ENCODE data around the gene TBPL1. TPM values are rescaled to one million over a fixed set of nuclear protein-coding genes. Genes with fewer than 3 reads are reported as not detected.

Gene TBPL1
- total and polyA plus RNA-seq, 10 of the 15 experiments (the other 5 are each of a cell fraction or from before 2014, with no cell fraction given), result 34.6 to 71.2 (median 43.0) TPM

DNA sequence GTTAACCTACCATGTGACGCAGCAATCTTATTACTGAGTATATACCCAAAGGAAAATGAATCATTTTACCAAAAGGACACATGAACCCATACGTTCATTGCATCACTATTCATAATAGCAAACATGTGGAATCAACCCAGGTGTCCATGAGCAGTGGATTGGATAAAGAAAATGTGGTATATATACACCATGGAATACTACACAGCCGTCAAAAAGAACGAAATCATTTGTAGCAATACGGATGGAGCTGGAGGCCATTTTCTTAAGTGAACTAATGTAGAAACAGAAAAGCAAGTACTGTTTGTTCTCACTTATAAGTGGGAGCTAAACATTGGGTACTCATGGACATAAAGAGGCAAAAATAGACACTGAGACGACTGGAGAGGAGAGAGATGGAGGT, 44.2 kb downstream of the TBPL1 start:
- ChIA-PET RAD21 (ENCODE audit: unreplicated experiment) (no interaction called here), SMC1A (ENCODE audit: uncharacterized antibody, unreplicated experiment) (interaction anchor here (1.4 kb wide), 1 partner anchor 10 kb away, joined by 4 read pairs; no protein-coding TSS in a partner anchor), POLR2A (no interaction called here), CTCF (interaction anchor here (1.2 kb wide), 1 partner anchor 24 kb away, joined by 3 read pairs; no protein-coding TSS in a partner anchor)
- H3K27me3 ChIP-seq (replicated peaks in 1 of 2; ENCODE audit: control insufficient read depth in 2 of 2, insufficient read depth in 2 of 2, low read length in 1 of 2), result no peaks in the 10 kb centered on the region
- ATAC-seq (no peak), DNase-seq (ENCODE audit: low read depth, low spot score) (no peak), FAIRE-seq (no peak)
- no peaks in the 10 kb centered on the region for H4K20me1 ChIP-seq (ENCODE audit: control insufficient read depth, insufficient read depth)
- in situ Hi-C loops (cut with MboI) (no loop called here), intact Hi-C loops (cut with micrococcal nuclease; ENCODE audit: unreplicated experiment) (no loop called here)
- H3K36me3 ChIP-seq (ENCODE audit: control insufficient read depth in 2 of 2, insufficient read depth in 2 of 2, low read length in 1 of 2), result no peaks in the 10 kb centered on the region
- TF ChIP-seq NR2C2 (IDR thresholded peaks at IDR 0.05; ENCODE audit: borderline replicate concordance, control insufficient read depth, insufficient read length, low read depth), result no peak
- TF ChIP-seq HDAC6 (IDR thresholded peaks at IDR 0.05; ENCODE audit: unreplicated experiment), result no peak
- no peak for TF ChIP-seq ESRRA (IDR thresholded peaks at IDR 0.05; ENCODE audit: low read length)
- no peak for TF ChIP-seq ZNF217 (IDR thresholded peaks at IDR 0.05)
- TF ChIP-seq RBBP5 (conservative IDR thresholded peaks at IDR 0.05), result no peak
- TF ChIP-seq TCF12 (IDR thresholded peaks at IDR 0.05; ENCODE audit: low read depth, low read length), result no peak
- H3K4me2 ChIP-seq (ENCODE audit: control insufficient read depth, insufficient read depth), result no peak overlapping the region
- no peak overlapping the region for H3K4me3 ChIP-seq
- H3K4me1 ChIP-seq (ENCODE audit: control insufficient read depth, insufficient read depth, low read length), result no peaks in the 10 kb centered on the region
- H2AFZ ChIP-seq (ENCODE audit: control insufficient read depth, low read depth, low read length), result no peak overlapping the region
- H3K27ac ChIP-seq (ENCODE audit: control insufficient read depth, insufficient read depth), result no peak overlapping the region
- no peaks in the 10 kb centered on the region for H3K79me2 ChIP-seq (ENCODE audit: control insufficient read depth, insufficient read depth, low read length)
- no peak overlapping the region for H3K9ac ChIP-seq (ENCODE audit: control insufficient read depth, insufficient read depth, low read length)
- no TSS peak for BruUV-seq (replicated peaks)
- 87% methylated on average over 6 of the region's 6 CpGs for WGBS (ENCODE audit: insufficient coverage, insufficient replicate concordance, low lambda C conversion rate, missing lambda C conversion rate)
- no peaks in the 10 kb centered on the region for H3K9me3 ChIP-seq (replicated peaks; ENCODE audit: control insufficient read depth, insufficient read depth, low read length)

- Histone ChIP-seq H3K9ac (ENCODE audit: control insufficient read depth, insufficient read depth, low read length) (no peak overlapping the region), H3K9me3 (replicated peaks; ENCODE audit: control insufficient read depth, insufficient read depth, low read length) (no peaks in the 10 kb centered on the region), H3K79me2 (ENCODE audit: control insufficient read depth, insufficient read depth, low read length) (no peaks in the 10 kb centered on the region), H3K4me2 (ENCODE audit: control insufficient read depth, insufficient read depth) (no peak overlapping the region), H3K4me3 (no peak overlapping the region), H3K4me1 (ENCODE audit: control insufficient read depth, insufficient read depth, low read length) (no peaks in the 10 kb centered on the region), H3K36me3 (ENCODE audit: control insufficient read depth in 2 of 2, insufficient read depth in 2 of 2, low read length in 1 of 2) (no peaks in the 10 kb centered on the region), H3K27me3 (replicated peaks in 1 of 2; ENCODE audit: control insufficient read depth in 2 of 2, insufficient read depth in 2 of 2, low read length in 1 of 2) (no peaks in the 10 kb centered on the region), H2AFZ (ENCODE audit: control insufficient read depth, low read depth, low read length) (no peak overlapping the region), H4K20me1 (ENCODE audit: control insufficient read depth, insufficient read depth) (no peaks in the 10 kb centered on the region), H3K27ac (ENCODE audit: control insufficient read depth, insufficient read depth) (no peak overlapping the region)
- TF ChIP-seq ATF3 (IDR thresholded peaks at IDR 0.05; ENCODE audit: borderline replicate concordance, extremely low read depth, low read depth, low read length) (no peak), PAX5 (IDR thresholded peaks at IDR 0.05; ENCODE audit: borderline replicate concordance, low read depth, low read length) (no peak), NBN (IDR thresholded peaks at IDR 0.05) (no peak), LARP7 (IDR thresholded peaks at IDR 0.05) (no peak), EZH2 (IDR thresholded peaks at IDR 0.05; ENCODE audit: borderline replicate concordance, control insufficient read depth, low read depth, low read length) (no peak), EP300 (IDR thresholded peaks at IDR 0.05; ENCODE audit: borderline replicate concordance in 1 of 2, control insufficient read depth in 1 of 2, low read depth in 2 of 2, low read length in 2 of 2) (no peak), RELB (IDR thresholded peaks at IDR 0.05; ENCODE audit: low read depth) (no peak), SMARCA5 (IDR thresholded peaks at IDR 0.05) (no peak)
- TF ChIP-seq, protein P1, sequence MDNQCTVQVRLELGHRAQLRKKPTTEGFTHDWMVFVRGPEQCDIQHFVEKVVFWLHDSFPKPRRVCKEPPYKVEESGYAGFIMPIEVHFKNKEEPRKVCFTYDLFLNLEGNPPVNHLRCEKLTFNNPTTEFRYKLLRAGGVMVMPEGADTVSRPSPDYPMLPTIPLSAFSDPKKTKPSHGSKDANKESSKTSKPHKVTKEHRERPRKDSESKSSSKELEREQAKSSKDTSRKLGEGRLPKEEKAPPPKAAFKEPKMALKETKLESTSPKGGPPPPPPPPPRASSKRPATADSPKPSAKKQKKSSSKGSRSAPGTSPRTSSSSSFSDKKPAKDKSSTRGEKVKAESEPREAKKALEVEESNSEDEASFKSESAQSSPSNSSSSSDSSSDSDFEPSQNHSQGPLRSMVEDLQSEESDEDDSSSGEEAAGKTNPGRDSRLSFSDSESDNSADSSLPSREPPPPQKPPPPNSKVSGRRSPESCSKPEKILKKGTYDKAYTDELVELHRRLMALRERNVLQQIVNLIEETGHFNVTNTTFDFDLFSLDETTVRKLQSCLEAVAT (IDR thresholded peaks at IDR 0.05), result no peak
- ChIA-PET POLR2A (no interaction called here), CTCF (interaction anchor here (0.8 to 1.5 kb wide), 8 partner anchors 12 to 75 kb away, joined by 3 to 7 read pairs (median 3); no protein-coding TSS in a partner anchor), SMC1A (ENCODE audit: uncharacterized antibody, unreplicated experiment) (interaction anchor here (0.8 to 1.1 kb wide), 4 partner anchors 10 to 74 kb away, joined by 3 to 4 read pairs (median 3); no protein-coding TSS in a partner anchor), RAD21 (ENCODE audit: unreplicated experiment) (no interaction called here)
- intact Hi-C loops (cut with micrococcal nuclease; ENCODE audit: unreplicated experiment) (no loop called here), in situ Hi-C loops (cut with MboI) (no loop called here)
- no peak for DNase-seq (ENCODE audit: low read depth, low spot score)
- no peak for FAIRE-seq
- no TSS peak for BruUV-seq (replicated peaks)
- ATAC-seq, result no peak
Measured at GRCh38 chr6:133999305-133999704, 46.3 kb downstream of the TBPL1 start.
